ENCODE results near the gene VARS2. TPM values are rescaled to one million over a fixed set of nuclear protein-coding genes. Genes with fewer than 3 reads are reported as not detected.
"Not testable (repeated sequence)": the region's sequence is repeated elsewhere in the genome, so short reads cannot be mapped to it uniquely, and the experiment has no call there.

Gene VARS2
- total and polyA plus RNA-seq, 2 donors from 2014 or later, result 30.4 to 34.5 TPM

- FAIRE-seq, result no peak
- Histone ChIP-seq H3K27me3 (ENCODE audit: control insufficient read depth, insufficient read depth, low read length) (no peaks in the 10 kb centered on the region), H3K9me3 (ENCODE audit: control insufficient read depth in 2 of 3, insufficient read depth in 1 of 3, low read length in 3 of 3) (no peaks in the 10 kb centered on the region), H3K4me1 (ENCODE audit: control insufficient read depth in 2 of 3, insufficient read depth in 2 of 3, low read depth in 1 of 3, low read length in 3 of 3) (no peaks in the 10 kb centered on the region), H3K36me3 (ENCODE audit: control insufficient read depth in 2 of 3, insufficient read depth in 3 of 3, low read length in 3 of 3) (no peaks in the 10 kb centered on the region), H3K4me3 (ENCODE audit: low read length in 3 of 3) (no peak overlapping the region), H3K9ac (ENCODE audit: low read length in 3 of 3) (no peak overlapping the region), H3K27ac (ENCODE audit: low read depth in 2 of 2, low read length in 2 of 2) (no peak overlapping the region)
- intact Hi-C loops (cut with DNase I), result no loop called here
- DNase-seq, result no peak
- TF ChIP-seq, protein P1, sequence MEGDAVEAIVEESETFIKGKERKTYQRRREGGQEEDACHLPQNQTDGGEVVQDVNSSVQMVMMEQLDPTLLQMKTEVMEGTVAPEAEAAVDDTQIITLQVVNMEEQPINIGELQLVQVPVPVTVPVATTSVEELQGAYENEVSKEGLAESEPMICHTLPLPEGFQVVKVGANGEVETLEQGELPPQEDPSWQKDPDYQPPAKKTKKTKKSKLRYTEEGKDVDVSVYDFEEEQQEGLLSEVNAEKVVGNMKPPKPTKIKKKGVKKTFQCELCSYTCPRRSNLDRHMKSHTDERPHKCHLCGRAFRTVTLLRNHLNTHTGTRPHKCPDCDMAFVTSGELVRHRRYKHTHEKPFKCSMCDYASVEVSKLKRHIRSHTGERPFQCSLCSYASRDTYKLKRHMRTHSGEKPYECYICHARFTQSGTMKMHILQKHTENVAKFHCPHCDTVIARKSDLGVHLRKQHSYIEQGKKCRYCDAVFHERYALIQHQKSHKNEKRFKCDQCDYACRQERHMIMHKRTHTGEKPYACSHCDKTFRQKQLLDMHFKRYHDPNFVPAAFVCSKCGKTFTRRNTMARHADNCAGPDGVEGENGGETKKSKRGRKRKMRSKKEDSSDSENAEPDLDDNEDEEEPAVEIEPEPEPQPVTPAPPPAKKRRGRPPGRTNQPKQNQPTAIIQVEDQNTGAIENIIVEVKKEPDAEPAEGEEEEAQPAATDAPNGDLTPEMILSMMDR (IDR thresholded peaks at IDR 0.05; ENCODE audit: borderline replicate concordance, extremely low read depth, insufficient read depth), result no peak
Measured at GRCh38 chr6:30964075-30964474, 50.0 kb downstream of the VARS2 start.

- no peak overlapping the region for H3K9ac ChIP-seq (ENCODE audit: low read length in 3 of 3)
- no peaks in the 10 kb centered on the region for H3K9me3 ChIP-seq (ENCODE audit: control insufficient read depth in 2 of 3, insufficient read depth in 1 of 3, low read length in 3 of 3)
- TF ChIP-seq, protein P1 (IDR thresholded peaks at IDR 0.05; ENCODE audit: borderline replicate concordance, extremely low read depth, insufficient read depth), result no peak
- no peaks in the 10 kb centered on the region for H3K27me3 ChIP-seq (ENCODE audit: control insufficient read depth, insufficient read depth, low read length)
- no peak overlapping the region for H3K4me3 ChIP-seq (ENCODE audit: low read length in 3 of 3)
- intact Hi-C loops (cut with DNase I), result no loop called here
- H3K4me1 ChIP-seq (ENCODE audit: control insufficient read depth in 2 of 3, insufficient read depth in 2 of 3, low read depth in 1 of 3, low read length in 3 of 3), result no peaks in the 10 kb centered on the region
- no peaks in the 10 kb centered on the region for H3K36me3 ChIP-seq (ENCODE audit: control insufficient read depth in 2 of 3, insufficient read depth in 3 of 3, low read length in 3 of 3)
- FAIRE-seq (no peak), DNase-seq (no peak)
- H3K27ac ChIP-seq (ENCODE audit: low read depth in 2 of 2, low read length in 2 of 2), result no peak overlapping the region
Measured at GRCh38 chr6:30965140-30965601, 51.1 kb downstream of the VARS2 start.

DNA sequence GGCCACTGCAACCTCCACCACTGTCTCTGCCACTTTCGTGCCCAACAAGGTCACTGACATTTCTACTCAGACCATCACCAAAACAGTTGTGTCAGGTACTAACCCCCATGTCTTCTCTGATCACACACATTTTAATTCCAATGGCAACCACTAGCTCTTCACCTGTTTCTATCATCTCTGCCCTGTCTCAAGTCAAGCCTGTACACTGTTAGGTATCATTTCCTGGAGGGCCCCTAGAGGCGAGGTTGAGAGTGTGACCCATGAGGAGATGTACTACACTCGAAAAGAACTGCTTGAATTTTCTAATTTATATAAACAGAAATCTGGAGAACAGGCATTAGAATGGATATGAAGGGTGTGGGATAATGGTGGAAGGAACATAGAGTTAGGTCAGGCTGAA, 52.1 kb downstream of the VARS2 start:
- no peaks in the 10 kb centered on the region for H3K9me3 ChIP-seq (ENCODE audit: control insufficient read depth in 2 of 3, insufficient read depth in 1 of 3, low read length in 3 of 3)
- H3K4me3 ChIP-seq (ENCODE audit: low read length in 3 of 3), result no peak overlapping the region
- H3K27me3 ChIP-seq (ENCODE audit: control insufficient read depth, insufficient read depth, low read length), result no peaks in the 10 kb centered on the region
- intact Hi-C loops (cut with DNase I), result no loop called here
- H3K27ac ChIP-seq (ENCODE audit: low read depth in 2 of 2, low read length in 2 of 2), result no peak overlapping the region
- no peak overlapping the region for H3K9ac ChIP-seq (ENCODE audit: low read length in 3 of 3)
- H3K4me1 ChIP-seq (ENCODE audit: control insufficient read depth in 2 of 3, insufficient read depth in 2 of 3, low read depth in 1 of 3, low read length in 3 of 3), result no peaks in the 10 kb centered on the region
- FAIRE-seq (no peak), DNase-seq (no peak)
- no peaks in the 10 kb centered on the region for H3K36me3 ChIP-seq (ENCODE audit: control insufficient read depth in 2 of 3, insufficient read depth in 3 of 3, low read length in 3 of 3)
- TF ChIP-seq, protein P1 (IDR thresholded peaks at IDR 0.05; ENCODE audit: borderline replicate concordance, extremely low read depth, insufficient read depth), result no peak

DNA sequence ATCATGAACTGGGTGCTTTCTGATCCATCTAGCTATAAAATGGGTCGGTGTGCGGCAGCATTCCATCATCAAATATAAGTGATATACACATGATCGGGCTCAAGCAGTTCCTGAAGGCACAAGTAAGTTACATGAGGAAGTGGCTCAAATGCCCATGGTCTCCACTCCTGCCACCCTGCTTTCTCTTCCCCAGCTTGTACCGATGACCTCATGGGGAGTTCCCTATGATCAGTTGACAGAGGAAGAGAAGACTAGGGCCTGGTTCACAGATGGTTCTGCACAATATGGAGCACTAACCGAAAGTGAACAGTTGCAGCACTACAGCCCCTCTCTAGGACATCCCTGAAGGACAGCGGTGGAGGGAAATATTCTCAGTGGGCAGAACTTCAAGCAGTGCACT, 55.1 kb downstream of the VARS2 start:
- H3K9ac ChIP-seq (ENCODE audit: low read length in 3 of 3); H3K36me3 ChIP-seq (ENCODE audit: control insufficient read depth in 2 of 3, insufficient read depth in 3 of 3, low read length in 3 of 3); intact Hi-C loops (cut with DNase I); H3K4me1 ChIP-seq (ENCODE audit: control insufficient read depth in 2 of 3, insufficient read depth in 2 of 3, low read depth in 1 of 3, low read length in 3 of 3); H3K4me3 ChIP-seq (ENCODE audit: low read length in 3 of 3); H3K9me3 ChIP-seq (ENCODE audit: control insufficient read depth in 2 of 3, insufficient read depth in 1 of 3, low read length in 3 of 3); H3K27ac ChIP-seq (ENCODE audit: low read depth in 2 of 2, low read length in 2 of 2); H3K27me3 ChIP-seq (ENCODE audit: control insufficient read depth, insufficient read depth, low read length); FAIRE-seq; DNase-seq: not testable (repeated sequence)

All from kidney (tissue), 14 donors.